Prostate gland (tissue), 2 donors: Measurements from ENCODE around the gene RYK. TPM values are rescaled to one million over a fixed set of nuclear protein-coding genes. Genes with fewer than 3 reads are reported as not detected.

Experiments used
- DNase-seq: peaks from one replicate; pipeline ENCODE4 v3.0.0-alpha.2; 2019; ENCODE audit warnings: low spot score
- H3K27ac ChIP-seq, 2 donors: fragments of 200-600 bp; sonication (generic); 2 replicates each; pipeline ENCODE4 v1.5.1; 2017 to 2019
- H3K27me3 ChIP-seq: fragments of 200-600 bp; sonication (generic); replicated peaks from 2 replicates; pipeline ENCODE4 v1.5.1; 2019; ENCODE audit not compliant: insufficient read depth
- H3K36me3 ChIP-seq, 2 donors: fragments of 200-600 bp; sonication (generic); 1 replicate in 1 of 2; 2 replicates in 1 of 2; pipeline versions ENCODE4 v1.5.1 to v1.8.1; 2017 to 2019
- H3K4me1 ChIP-seq: fragments of 200-600 bp; sonication (generic); replicated peaks from 2 replicates; pipeline ENCODE4 v1.5.1; 2019
- H3K4me3 ChIP-seq, 2 donors: fragments of 200-600 bp; sonication (generic); 2 replicates each; pipeline ENCODE4 v1.5.1; 2017 to 2019
- H3K9me3 ChIP-seq: fragments of 200-600 bp; sonication (generic); 2 replicates; pipeline ENCODE4 v1.5.1; 2017
- POLR2A ChIP-seq: fragments of 450-650 bp; IDR thresholded peaks from one replicate; pipeline ENCODE4 v1.6.1; 2016; ENCODE audit warnings: antibody characterized with exemption, mild to moderate bottlenecking
- POLR2AphosphoS5 ChIP-seq: sonication (generic); formaldehyde crosslinking; IDR thresholded peaks from one replicate; pipeline ENCODE4 v1.6.1; 2017; ENCODE audit warnings: antibody characterized with exemption
- WGBS: methylation state at CpG from one replicate; pipeline ENCODE4 v1.1.5; 2018; 5-methylcytosine and 5-hydroxymethylcytosine counted together
- intact Hi-C: fragments of 100-400 bp; cut with DNase I; formaldehyde crosslinking; loops from one replicate; pipeline ENCODE4 v1.14.2; 2022
- total RNA-seq, 2 donors: library from RNA; depleted of rRNA; stranded (reverse); fragments of >200 nt; gene quantifications; one replicate each; pipeline ENCODE4 v1.1.0, GENCODE V29; 2016
- TF ChIP-seq, protein P1 (sequence below), 4 experiments: fragments of 200-600 bp in 2 of 4; fragments of 450-650 bp in 2 of 4; sonication (generic) in 2 of 4; IDR thresholded peaks; 1 replicate in 3 of 4; 2 replicates in 1 of 4; pipeline ENCODE4 v1.5.1; 2016 to 2019; ENCODE audit warnings: antibody characterized with exemption in 4 of 4, mild to moderate bottlenecking in 2 of 4, moderate library complexity in 2 of 4

Gene RYK
- total RNA-seq, 2 donors from 2014 or later: 61.6 to 95.8 TPM

GRCh38 chr3:134197681-134198261 lies 52.9 kb downstream of the RYK start:
- 11% methylated on average over 2 of the region's 2 CpGs for WGBS
- Histone ChIP-seq H3K4me3 (no peak overlapping the region), H3K36me3 (no peaks in the 10 kb centered on the region), H3K9me3 (no peaks in the 10 kb centered on the region), H3K27ac (no peak overlapping the region), H3K27me3 (no peaks in the 10 kb centered on the region), H3K4me1 (no peaks in the 10 kb centered on the region)
- TF ChIP-seq POLR2AphosphoS5: no peak
- TF ChIP-seq, protein P1, sequence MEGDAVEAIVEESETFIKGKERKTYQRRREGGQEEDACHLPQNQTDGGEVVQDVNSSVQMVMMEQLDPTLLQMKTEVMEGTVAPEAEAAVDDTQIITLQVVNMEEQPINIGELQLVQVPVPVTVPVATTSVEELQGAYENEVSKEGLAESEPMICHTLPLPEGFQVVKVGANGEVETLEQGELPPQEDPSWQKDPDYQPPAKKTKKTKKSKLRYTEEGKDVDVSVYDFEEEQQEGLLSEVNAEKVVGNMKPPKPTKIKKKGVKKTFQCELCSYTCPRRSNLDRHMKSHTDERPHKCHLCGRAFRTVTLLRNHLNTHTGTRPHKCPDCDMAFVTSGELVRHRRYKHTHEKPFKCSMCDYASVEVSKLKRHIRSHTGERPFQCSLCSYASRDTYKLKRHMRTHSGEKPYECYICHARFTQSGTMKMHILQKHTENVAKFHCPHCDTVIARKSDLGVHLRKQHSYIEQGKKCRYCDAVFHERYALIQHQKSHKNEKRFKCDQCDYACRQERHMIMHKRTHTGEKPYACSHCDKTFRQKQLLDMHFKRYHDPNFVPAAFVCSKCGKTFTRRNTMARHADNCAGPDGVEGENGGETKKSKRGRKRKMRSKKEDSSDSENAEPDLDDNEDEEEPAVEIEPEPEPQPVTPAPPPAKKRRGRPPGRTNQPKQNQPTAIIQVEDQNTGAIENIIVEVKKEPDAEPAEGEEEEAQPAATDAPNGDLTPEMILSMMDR (IDR thresholded peaks at IDR 0.05): peak in 3 of 4 experiments; percentile 55 to 84 (median 79)
- DNase-seq: no peak
- intact Hi-C loops: no loop called here

DNA sequence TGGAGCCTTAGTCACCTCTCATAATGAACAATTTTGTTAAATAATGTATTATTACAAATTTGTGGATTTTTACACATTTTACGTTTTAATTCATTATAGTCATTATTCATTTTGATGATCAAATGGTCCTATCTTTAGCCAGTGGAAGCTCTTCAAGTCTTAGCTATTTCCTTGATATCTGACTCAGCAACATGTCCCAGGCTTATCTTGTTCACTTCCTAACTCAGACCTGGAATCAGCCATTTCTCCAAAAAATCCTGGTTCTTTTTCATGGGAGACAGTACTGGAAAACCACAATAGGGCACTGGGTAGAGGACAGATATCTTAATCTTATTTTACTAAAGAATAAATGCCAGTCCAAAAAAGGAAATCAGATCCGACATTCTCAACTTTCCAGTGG lies 56.4 kb downstream of the RYK start:
- H3K4me1 ChIP-seq: no peaks in the 10 kb centered on the region
- no peaks in the 10 kb centered on the region for H3K9me3 ChIP-seq
- TF ChIP-seq POLR2AphosphoS5 (no peak), POLR2A (no peak)
- TF ChIP-seq, protein P1 (IDR thresholded peaks at IDR 0.05): no peak
- no peaks in the 10 kb centered on the region for H3K27me3 ChIP-seq
- no peak for DNase-seq
- H3K36me3 ChIP-seq: no peaks in the 10 kb centered on the region
- WGBS: 87% methylated on average over 2 of the region's 2 CpGs
- H3K27ac ChIP-seq: no peak overlapping the region
- no peak overlapping the region for H3K4me3 ChIP-seq
- intact Hi-C loops: no loop called here

- Histone ChIP-seq H3K27me3 (no peaks in the 10 kb centered on the region), H3K4me1 (no peaks in the 10 kb centered on the region), H3K9me3 (no peaks in the 10 kb centered on the region), H3K27ac (no peak overlapping the region), H3K4me3 (no peak overlapping the region), H3K36me3 (no peaks in the 10 kb centered on the region)
- DNase-seq: no peak
- intact Hi-C loops: no loop called here
- 84% methylated on average over 3 of the region's 3 CpGs for WGBS
- no peak for TF ChIP-seq POLR2AphosphoS5
- TF ChIP-seq, protein P1 (IDR thresholded peaks at IDR 0.05): no peak
These were observed 60.4 kb downstream of the RYK start for GRCh38 chr3:134190250-134190649.

- Histone ChIP-seq H3K36me3 (no peaks in the 10 kb centered on the region), H3K27me3 (no peaks in the 10 kb centered on the region), H3K4me1 (no peaks in the 10 kb centered on the region), H3K9me3 (no peaks in the 10 kb centered on the region), H3K27ac (no peak overlapping the region), H3K4me3 (no peak overlapping the region)
- intact Hi-C loops: no loop called here
- TF ChIP-seq, protein P1 (IDR thresholded peaks at IDR 0.05): no peak
- no peak for TF ChIP-seq POLR2A
- TF ChIP-seq POLR2AphosphoS5: no peak
- DNase-seq: no peak
These were observed 60.8 kb downstream of the RYK start for GRCh38 chr3:134189849-134190248.

- intact Hi-C loops: no loop called here
- H3K36me3 ChIP-seq: no peaks in the 10 kb centered on the region
- TF ChIP-seq, protein P1 (IDR thresholded peaks at IDR 0.05): no peak
- TF ChIP-seq POLR2AphosphoS5: peak; percentile 4
- no peak for TF ChIP-seq POLR2A
- no peaks in the 10 kb centered on the region for H3K9me3 ChIP-seq
- WGBS: 82% methylated on average over 3 of the region's 3 CpGs
- H3K27me3 ChIP-seq: no peaks in the 10 kb centered on the region
- DNase-seq: no peak
- H3K27ac ChIP-seq: no peak overlapping the region
- H3K4me3 ChIP-seq: no peak overlapping the region
- H3K4me1 ChIP-seq: no peaks in the 10 kb centered on the region
These were observed 64.3 kb downstream of the RYK start for GRCh38 chr3:134186391-134186790.
